Lower lobe of right lung (tissue), 2 donors: ENCODE data around the gene ANGEL1. TPM values are rescaled to one million over a fixed set of nuclear protein-coding genes. Genes with fewer than 3 reads are reported as not detected.
A peak's percentile ranks its signal among the peaks of the same experiment; 100 is the strongest.

Source experiments
- ATAC-seq, 2 donors: fragments of 200-7000 bp; cut with Tn5 transposase; one replicate each; pipeline ENCODE4 v1.9.1; 2020 to 2022; ENCODE audit warnings: mild to moderate bottlenecking in 2 of 2, moderate library complexity in 2 of 2
- DNase-seq: peaks from one replicate; pipeline ENCODE4 v3.0.0-alpha.2; 2020
- H3K27ac ChIP-seq: fragments of 200-600 bp; one replicate; pipeline ENCODE4 v1.8.0; 2022
- H3K27me3 ChIP-seq: fragments of 200-600 bp; one replicate; pipeline ENCODE4 v1.8.0; 2022; ENCODE audit warnings: low read depth
- H3K36me3 ChIP-seq: fragments of 200-600 bp; one replicate; pipeline ENCODE4 v1.8.0; 2022; ENCODE audit warnings: mild to moderate bottlenecking
- H3K4me1 ChIP-seq: fragments of 200-600 bp; one replicate; pipeline ENCODE4 v1.8.0; 2022
- H3K4me3 ChIP-seq: fragments of 200-600 bp; one replicate; pipeline ENCODE4 v1.8.0; 2022; ENCODE audit warnings: mild to moderate bottlenecking
- H3K9me3 ChIP-seq: fragments of 200-600 bp; one replicate; pipeline ENCODE4 v1.8.0; 2022
- intact Hi-C: fragments of 100-400 bp; cut with DNase I; formaldehyde crosslinking; loops from one replicate; pipeline ENCODE4 v1.11.0; 2022
- total RNA-seq: library from RNA; stranded (reverse); fragmentation: NEBNext Ultra II Directional; extraction: Animal tissue kit (Norgen Biotek cat#: 25700); gene quantifications from one replicate; pipeline ENCODE4 v1.2.1, GENCODE V29; 2021
- TF ChIP-seq, protein P1 (sequence below): fragments of 200-600 bp; IDR thresholded peaks from one replicate; pipeline ENCODE4 v1.8.0; 2022; ENCODE audit warnings: antibody characterized with exemption, mild to moderate bottlenecking
- donor health status: DM: no; HTN: yes; CAD: no; lungs with severe emphysema.

ANGEL1 gene
- total RNA-seq, 1 donor from 2014 or later: 28.9 TPM

- ATAC-seq (no peak), DNase-seq (no peak)
- H3K9me3 ChIP-seq: no peaks in the 10 kb centered on the region
- H3K27ac ChIP-seq: no peak overlapping the region
- intact Hi-C loops: no loop called here
- H3K4me1 ChIP-seq: peaks cover 18% of the 10 kb centered on the region
- no peaks in the 10 kb centered on the region for H3K27me3 ChIP-seq
- H3K4me3 ChIP-seq: no peak overlapping the region
- TF ChIP-seq, protein P1, sequence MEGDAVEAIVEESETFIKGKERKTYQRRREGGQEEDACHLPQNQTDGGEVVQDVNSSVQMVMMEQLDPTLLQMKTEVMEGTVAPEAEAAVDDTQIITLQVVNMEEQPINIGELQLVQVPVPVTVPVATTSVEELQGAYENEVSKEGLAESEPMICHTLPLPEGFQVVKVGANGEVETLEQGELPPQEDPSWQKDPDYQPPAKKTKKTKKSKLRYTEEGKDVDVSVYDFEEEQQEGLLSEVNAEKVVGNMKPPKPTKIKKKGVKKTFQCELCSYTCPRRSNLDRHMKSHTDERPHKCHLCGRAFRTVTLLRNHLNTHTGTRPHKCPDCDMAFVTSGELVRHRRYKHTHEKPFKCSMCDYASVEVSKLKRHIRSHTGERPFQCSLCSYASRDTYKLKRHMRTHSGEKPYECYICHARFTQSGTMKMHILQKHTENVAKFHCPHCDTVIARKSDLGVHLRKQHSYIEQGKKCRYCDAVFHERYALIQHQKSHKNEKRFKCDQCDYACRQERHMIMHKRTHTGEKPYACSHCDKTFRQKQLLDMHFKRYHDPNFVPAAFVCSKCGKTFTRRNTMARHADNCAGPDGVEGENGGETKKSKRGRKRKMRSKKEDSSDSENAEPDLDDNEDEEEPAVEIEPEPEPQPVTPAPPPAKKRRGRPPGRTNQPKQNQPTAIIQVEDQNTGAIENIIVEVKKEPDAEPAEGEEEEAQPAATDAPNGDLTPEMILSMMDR: no peak
- H3K36me3 ChIP-seq: no peaks in the 10 kb centered on the region
Observed at GRCh38 chr14:76834241-76834661, 21.6 kb upstream of the ANGEL1 start.

- no peak overlapping the region for H3K4me3 ChIP-seq
- H3K36me3 ChIP-seq: no peaks in the 10 kb centered on the region
- no peak for DNase-seq
- H3K27ac ChIP-seq: peak overlapping the region; percentile 18
- ATAC-seq: no peak
- TF ChIP-seq, protein P1: no peak
- H3K27me3 ChIP-seq: no peaks in the 10 kb centered on the region
- peaks cover 24% of the 10 kb centered on the region for H3K4me1 ChIP-seq
- no peaks in the 10 kb centered on the region for H3K9me3 ChIP-seq
- intact Hi-C loops: no loop called here
Observed at GRCh38 chr14:76833011-76833410, 20.3 kb upstream of the ANGEL1 start.

DNA sequence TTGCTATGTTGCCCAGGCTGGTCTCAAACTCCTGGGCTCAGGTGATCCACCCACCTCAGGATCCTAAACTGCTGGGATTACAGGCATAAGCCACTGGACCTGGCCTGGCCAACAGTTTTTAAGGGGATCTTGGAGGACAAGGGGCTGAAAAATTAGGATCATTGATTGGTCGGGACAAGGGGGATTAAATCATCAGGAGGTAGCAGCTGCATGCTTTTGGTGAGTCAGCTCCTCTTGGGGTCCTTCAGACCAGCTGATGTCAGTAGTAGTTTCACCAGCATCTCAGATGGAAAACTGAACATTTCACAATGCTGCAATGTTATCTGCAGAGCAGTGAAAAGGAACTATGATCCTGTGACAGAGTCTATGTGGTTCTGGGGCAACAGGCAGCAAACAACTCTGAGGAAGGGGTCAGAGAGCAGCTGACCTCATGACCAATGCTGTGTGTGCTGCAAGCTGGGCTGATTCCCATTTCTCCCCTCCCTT is 19.9 kb upstream of the ANGEL1 start:
- peak overlapping the region; percentile 18 for H3K27ac ChIP-seq
- intact Hi-C loops: no loop called here
- ATAC-seq (peak; percentile 51 to 54), DNase-seq (no peak)
- TF ChIP-seq, protein P1: no peak
- no peaks in the 10 kb centered on the region for H3K36me3 ChIP-seq
- H3K27me3 ChIP-seq: no peaks in the 10 kb centered on the region
- H3K4me1 ChIP-seq: peaks cover 24% of the 10 kb centered on the region
- no peak overlapping the region for H3K4me3 ChIP-seq
- no peaks in the 10 kb centered on the region for H3K9me3 ChIP-seq

DNA sequence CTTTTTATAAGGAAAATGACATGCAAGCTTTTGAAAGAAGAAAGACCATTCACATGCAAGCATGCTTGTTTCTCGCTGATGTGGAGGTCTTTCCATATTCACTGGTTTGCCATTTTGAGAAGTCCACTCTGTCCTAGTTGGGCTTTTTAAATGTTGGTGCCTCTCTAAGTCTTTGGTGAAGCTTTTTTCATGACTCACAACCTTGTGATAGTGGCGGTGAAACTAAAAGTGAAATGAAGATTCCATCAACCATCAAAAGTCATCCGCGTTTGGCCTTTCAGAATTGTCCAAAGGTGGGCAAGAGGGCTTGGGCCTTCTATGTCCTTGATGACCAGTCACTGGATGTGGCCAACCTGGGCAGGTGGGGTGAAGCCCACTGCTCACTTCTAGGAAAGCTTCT is 17.9 kb upstream of the ANGEL1 start:
- ATAC-seq (no peak), DNase-seq (no peak)
- H3K4me3 ChIP-seq: no peak overlapping the region
- intact Hi-C loops: no loop called here
- H3K9me3 ChIP-seq: no peaks in the 10 kb centered on the region
- TF ChIP-seq, protein P1: no peak
- no peaks in the 10 kb centered on the region for H3K27me3 ChIP-seq
- H3K27ac ChIP-seq: no peak overlapping the region
- no peaks in the 10 kb centered on the region for H3K36me3 ChIP-seq
- peaks cover 24% of the 10 kb centered on the region for H3K4me1 ChIP-seq

- peak overlapping the region; percentile 53 for H3K27ac ChIP-seq
- no peaks in the 10 kb centered on the region for H3K9me3 ChIP-seq
- H3K4me1 ChIP-seq: peaks cover 24% of the 10 kb centered on the region
- ATAC-seq: peak in 1 of 2 donors; percentile 7
- no peak overlapping the region for H3K4me3 ChIP-seq
- no peak for DNase-seq
- no peaks in the 10 kb centered on the region for H3K27me3 ChIP-seq
- H3K36me3 ChIP-seq: no peaks in the 10 kb centered on the region
- intact Hi-C loops: no loop called here
- TF ChIP-seq, protein P1: no peak
Observed at GRCh38 chr14:76829650-76830421, 17.2 kb upstream of the ANGEL1 start.
